HCT116 (cell line): ENCODE data around the gene KRTCAP2. TPM values are rescaled to one million over a fixed set of nuclear protein-coding genes. Genes with fewer than 3 reads are reported as not detected.

ENCODE experiments used
- ATAC-seq: fragments of 200-7000 bp; cut with Tn5 transposase; 2 replicates; pipeline ENCODE4 v1.9.1; 2020; ENCODE audit warnings: mild to moderate bottlenecking, moderate library complexity
- BruUV-seq: library from RNA; stranded (reverse); fragments of 400-500 nt; replicated peaks from 2 replicates; lab custom pipeline; 2021; lab: Mats Ljungman, UMichigan
- CTCF ChIA-PET: fragments of 300-600 bp; sonication (Branson Sonifier 250); formaldehyde crosslinking; loops from one replicate; lab custom pipeline; 2021; ENCODE audit warnings: antibody characterized with exemption; lab: Charles Lee
- POLR2A ChIA-PET: fragments of 300-600, 350-600 bp; sonication (Branson Sonifier 250); formaldehyde crosslinking; loops from one replicate; lab custom pipeline; 2021; ENCODE audit warnings: antibody characterized with exemption; lab: Charles Lee
- RAD21 ChIA-PET, 2 experiments: fragments of 300-600 bp; sonication (Branson Sonifier 250); formaldehyde crosslinking; loops; one replicate each; lab custom pipeline; 2023; ENCODE audit warnings: low total read pairs in 2 of 2; ENCODE audit not compliant: uncharacterized antibody in 2 of 2, unreplicated experiment in 2 of 2, low non-redundant PET in 1 of 2; lab: Charles Lee
- DNase-seq: peaks from one replicate; pipeline ENCODE4 v3.0.0-alpha.2; 2010; ENCODE audit warnings: low read depth, low spot score
- H2AFZ ChIP-seq: fragments of 200-600 bp; shearing (Covaris generic), sonication (generic); 2 replicates; pipeline ENCODE4 v1.6.1; 2017; ENCODE audit warnings: low read depth, mixed run types, mixed read lengths, antibody characterized with exemption, low read length; ENCODE audit not compliant: poor library complexity, severe bottlenecking
- H3K27ac ChIP-seq: 2 replicates; pipeline ENCODE4 v1.5.1; 2012; ENCODE audit warnings: low read depth, low read length
- H3K27me3 ChIP-seq: fragments of 200-600 bp; sonication (generic); 2 replicates; pipeline ENCODE4 v1.6.1; 2016; ENCODE audit warnings: mixed run types, low read length, mixed read lengths; ENCODE audit not compliant: insufficient read depth
- H3K36me3 ChIP-seq, 2 experiments: fragments of 200-500 bp in 1 of 2; fragments of 200-600 bp in 1 of 2; sonication (Bioruptor generic) in 1 of 2; sonication (generic) in 1 of 2; 2 replicates each; pipeline versions ENCODE4 v1.5.1 to v1.6.1; 2014 to 2016; ENCODE audit warnings: low read length in 2 of 2, inconsistent platforms in 1 of 2, mixed read lengths in 1 of 2, mixed run types in 1 of 2; ENCODE audit not compliant: insufficient read depth in 2 of 2, control insufficient read depth in 1 of 2
- H3K4me1 ChIP-seq, 2 experiments: fragments of 200-600 bp in 1 of 2; sonication (generic) in 1 of 2; 2 replicates each; pipeline versions ENCODE4 v1.5.1 to v1.6.1; 2012 to 2017; ENCODE audit warnings: low read length in 2 of 2, inconsistent platforms in 1 of 2, mild to moderate bottlenecking in 1 of 2, mixed read lengths in 1 of 2, mixed run types in 1 of 2, moderate library complexity in 1 of 2; ENCODE audit not compliant: insufficient read depth in 2 of 2, control insufficient read depth in 1 of 2
- H3K4me2 ChIP-seq: fragments of 200-600 bp; sonication (generic); 2 replicates; pipeline ENCODE4 v1.6.1; 2017; ENCODE audit warnings: mixed run types, low read length, mixed read lengths
- H3K4me3 ChIP-seq, 2 experiments: fragments of 200-600 bp in 1 of 2; sonication (generic) in 1 of 2; replicated peaks in 1 of 2; 2 replicates each; pipeline ENCODE4 v1.5.1; 2011 to 2016; ENCODE audit warnings: low read length in 2 of 2, control low read depth in 1 of 2, low read depth in 1 of 2, mild to moderate bottlenecking in 1 of 2, mixed read lengths in 1 of 2, mixed run types in 1 of 2
- H3K79me2 ChIP-seq: fragments of 200-600 bp; sonication (generic); 2 replicates; pipeline ENCODE4 v1.6.1; 2017; ENCODE audit warnings: mild to moderate bottlenecking, mixed run types, low read length, moderate library complexity, mixed read lengths; ENCODE audit not compliant: insufficient read depth
- H3K9ac ChIP-seq: fragments of 200-600 bp; sonication (generic); 2 replicates; pipeline ENCODE4 v1.6.1; 2016; ENCODE audit warnings: low read length, mixed read lengths
- H3K9me2 ChIP-seq: fragments of 200-600 bp; sonication (generic), shearing (Covaris generic); 2 replicates; pipeline ENCODE4 v1.6.1; 2017; ENCODE audit warnings: mixed run types, mild to moderate bottlenecking, moderate library complexity; ENCODE audit not compliant: insufficient read depth
- H3K9me3 ChIP-seq, 2 experiments: fragments of 200-500 bp in 1 of 2; fragments of 200-600 bp in 1 of 2; sonication (Bioruptor generic) in 1 of 2; sonication (generic) in 1 of 2; 2 replicates each; pipeline ENCODE4 v1.6.1; 2014 to 2017; ENCODE audit warnings: low read length in 2 of 2, mixed read lengths in 2 of 2, inconsistent platforms in 1 of 2, low read depth in 1 of 2, mild to moderate bottlenecking in 1 of 2, mixed run types in 1 of 2, moderate library complexity in 1 of 2; ENCODE audit not compliant: control insufficient read depth in 1 of 2, insufficient read depth in 1 of 2
- H4K20me1 ChIP-seq: fragments of 200-600 bp; sonication (generic), shearing (Covaris generic); 2 replicates; pipeline ENCODE4 v1.6.1; 2017; ENCODE audit warnings: mixed run types, mild to moderate bottlenecking, moderate library complexity; ENCODE audit not compliant: insufficient read depth
- CBX3 ChIP-seq: IDR thresholded peaks from 2 replicates; pipeline ENCODE4 v1.6.1; 2012; ENCODE audit warnings: low read depth
- CEBPB ChIP-seq: IDR thresholded peaks from 2 replicates; pipeline ENCODE4 v1.6.1; 2012; ENCODE audit warnings: low read depth
- ELF1 ChIP-seq: IDR thresholded peaks from 2 replicates; pipeline ENCODE4 v1.6.1; 2012; ENCODE audit warnings: low read depth, borderline replicate concordance
- EZH2 ChIP-seq: fragments of 200-600 bp; sonication (generic); IDR thresholded peaks from 2 replicates; pipeline ENCODE4 v1.6.1; 2017; ENCODE audit warnings: antibody characterized with exemption, mixed run types
- EZH2phosphoT487 ChIP-seq: fragments of 200-600 bp; IDR thresholded peaks from 2 replicates; pipeline ENCODE4 v1.6.1; 2018; ENCODE audit warnings: antibody characterized with exemption, borderline replicate concordance
- FOSL1 ChIP-seq: IDR thresholded peaks from 2 replicates; pipeline ENCODE4 v1.6.1; 2012; ENCODE audit warnings: low read depth
- JUND ChIP-seq: IDR thresholded peaks from 2 replicates; pipeline ENCODE4 v1.6.1; 2012
- POLR2AphosphoS5 ChIP-seq: IDR thresholded peaks from 2 replicates; pipeline ENCODE4 v1.6.1; 2011; ENCODE audit warnings: mild to moderate bottlenecking, low read depth, low read length, moderate library complexity
- SIN3A ChIP-seq: IDR thresholded peaks from 2 replicates; pipeline ENCODE4 v1.6.1; 2012; ENCODE audit warnings: low read depth
- SP1 ChIP-seq: IDR thresholded peaks from 2 replicates; pipeline ENCODE4 v1.6.1; 2012; ENCODE audit warnings: low read depth
- SRF ChIP-seq: IDR thresholded peaks from 2 replicates; pipeline ENCODE4 v1.6.1; 2012; ENCODE audit warnings: low read depth
- TCF7L2 ChIP-seq: IDR thresholded peaks from 2 replicates; pipeline ENCODE4 v1.7.0; 2011; ENCODE audit warnings: borderline replicate concordance, inconsistent platforms; ENCODE audit not compliant: insufficient read depth, insufficient read length; ENCODE audit errors: extremely low read depth
- YY1 ChIP-seq: IDR thresholded peaks from 2 replicates; pipeline ENCODE4 v1.6.1; 2011; ENCODE audit warnings: low read length, low read depth, moderate library complexity, mild to moderate bottlenecking; ENCODE audit not compliant: insufficient replicate concordance; ENCODE audit errors: extremely low read depth
- ZFX ChIP-seq: fragments of 450-650 bp; IDR thresholded peaks from 2 replicates; pipeline ENCODE4 v1.6.1; 2017
- ZNF274 ChIP-seq: fragments of 200-500 bp; sonication (Bioruptor generic); IDR thresholded peaks from 2 replicates; pipeline ENCODE4 v1.6.1; 2014; ENCODE audit warnings: mild to moderate bottlenecking, low read depth, low read length, inconsistent platforms
- intact Hi-C: fragments of 100-400 bp; cut with micrococcal nuclease; formaldehyde crosslinking; loops from 2 replicates; pipeline ENCODE4 v1.10.0; 2022
- total RNA-seq: library from RNA; stranded (reverse); gene quantifications from one replicate; pipeline ENCODE4 v1.2.1, GENCODE V29; 2021; ENCODE audit not compliant: unreplicated experiment
- TF ChIP-seq, protein P1 (sequence below): IDR thresholded peaks from 2 replicates; pipeline ENCODE4 v1.6.1; 2012
- TF ChIP-seq, protein P2 (sequence below): IDR thresholded peaks from 2 replicates; pipeline ENCODE4 v1.6.1; 2012; ENCODE audit warnings: low read depth
- TF ChIP-seq, protein P3 (sequence below): IDR thresholded peaks from 2 replicates; pipeline ENCODE4 v1.6.1; 2011; ENCODE audit warnings: mild to moderate bottlenecking, low read length, moderate library complexity; ENCODE audit not compliant: insufficient replicate concordance; ENCODE audit errors: extremely low read depth

KRTCAP2 gene
- total RNA-seq, 1 experiment from 2014 or later = 143 TPM

DNA sequence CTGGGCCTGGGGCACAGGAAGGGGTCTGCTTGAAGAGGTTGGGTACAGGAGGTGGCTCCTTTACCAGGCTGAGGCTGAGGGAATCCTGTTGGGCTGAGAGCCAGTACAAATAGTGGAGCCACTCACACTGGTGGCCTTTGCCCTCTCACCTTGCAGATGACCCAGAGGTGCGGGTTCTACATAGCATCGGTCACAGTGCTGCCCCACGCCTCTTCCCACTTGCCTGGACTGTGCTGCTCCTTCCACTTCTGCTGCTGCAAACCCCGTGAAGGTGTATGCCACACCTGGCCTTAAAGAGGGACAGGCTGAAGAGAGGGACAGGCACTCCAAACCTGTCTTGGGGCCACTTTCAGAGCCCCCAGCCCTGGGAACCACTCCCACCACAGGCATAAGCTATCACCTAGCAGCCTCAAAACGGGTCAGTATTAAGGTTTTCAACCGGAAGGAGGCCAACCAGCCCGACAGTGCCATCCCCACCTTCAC, 39.3 kb downstream of the KRTCAP2 start:
- intact Hi-C loops = loop anchor here (2.0 kb wide), 2 partner anchors 33 to 43 kb away; no protein-coding TSS in a partner anchor
- ATAC-seq (no peak), DNase-seq (no peak)
- no peaks in the 10 kb centered on the region for H3K9me3 ChIP-seq
- H3K4me3 ChIP-seq = no peak overlapping the region; a peak in 2 of 4 replicates
- peaks cover 15 to 33% of the 10 kb centered on the region in 2 experiments; a peak in 3 of 4 replicates for H3K36me3 ChIP-seq
- no peaks in the 10 kb centered on the region for H4K20me1 ChIP-seq
- no peaks in the 10 kb centered on the region for H3K9me2 ChIP-seq
- CTCF ChIA-PET = interaction anchor here (1.3 to 2.2 kb wide), 3 partner anchors 34 to 49 kb away, joined by 4 to 10 read pairs (median 5); partner anchors contain the start of gene KRTCAP2
- peak overlapping the region; percentile 97 for H3K9ac ChIP-seq
- H2AFZ ChIP-seq = no peak overlapping the region
- RAD21 ChIA-PET = no interaction called here
- POLR2A ChIA-PET = no interaction called here
- BruUV-seq = no TSS peak
- no peak for TF ChIP-seq FOSL1
- no peak for TF ChIP-seq EZH2
- TF ChIP-seq POLR2AphosphoS5 = no peak
- no peak for TF ChIP-seq ZNF274
- no peak for TF ChIP-seq SRF
- no peak for TF ChIP-seq ELF1
- TF ChIP-seq YY1 = no peak
- no peak for TF ChIP-seq JUND
- TF ChIP-seq CEBPB = no peak
- TF ChIP-seq SP1 = no peak
- TF ChIP-seq CBX3 = no peak
- no peak for TF ChIP-seq ZFX
- TF ChIP-seq, protein P1, sequence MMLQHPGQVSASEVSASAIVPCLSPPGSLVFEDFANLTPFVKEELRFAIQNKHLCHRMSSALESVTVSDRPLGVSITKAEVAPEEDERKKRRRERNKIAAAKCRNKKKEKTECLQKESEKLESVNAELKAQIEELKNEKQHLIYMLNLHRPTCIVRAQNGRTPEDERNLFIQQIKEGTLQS = no peak
- TF ChIP-seq, protein P2, sequence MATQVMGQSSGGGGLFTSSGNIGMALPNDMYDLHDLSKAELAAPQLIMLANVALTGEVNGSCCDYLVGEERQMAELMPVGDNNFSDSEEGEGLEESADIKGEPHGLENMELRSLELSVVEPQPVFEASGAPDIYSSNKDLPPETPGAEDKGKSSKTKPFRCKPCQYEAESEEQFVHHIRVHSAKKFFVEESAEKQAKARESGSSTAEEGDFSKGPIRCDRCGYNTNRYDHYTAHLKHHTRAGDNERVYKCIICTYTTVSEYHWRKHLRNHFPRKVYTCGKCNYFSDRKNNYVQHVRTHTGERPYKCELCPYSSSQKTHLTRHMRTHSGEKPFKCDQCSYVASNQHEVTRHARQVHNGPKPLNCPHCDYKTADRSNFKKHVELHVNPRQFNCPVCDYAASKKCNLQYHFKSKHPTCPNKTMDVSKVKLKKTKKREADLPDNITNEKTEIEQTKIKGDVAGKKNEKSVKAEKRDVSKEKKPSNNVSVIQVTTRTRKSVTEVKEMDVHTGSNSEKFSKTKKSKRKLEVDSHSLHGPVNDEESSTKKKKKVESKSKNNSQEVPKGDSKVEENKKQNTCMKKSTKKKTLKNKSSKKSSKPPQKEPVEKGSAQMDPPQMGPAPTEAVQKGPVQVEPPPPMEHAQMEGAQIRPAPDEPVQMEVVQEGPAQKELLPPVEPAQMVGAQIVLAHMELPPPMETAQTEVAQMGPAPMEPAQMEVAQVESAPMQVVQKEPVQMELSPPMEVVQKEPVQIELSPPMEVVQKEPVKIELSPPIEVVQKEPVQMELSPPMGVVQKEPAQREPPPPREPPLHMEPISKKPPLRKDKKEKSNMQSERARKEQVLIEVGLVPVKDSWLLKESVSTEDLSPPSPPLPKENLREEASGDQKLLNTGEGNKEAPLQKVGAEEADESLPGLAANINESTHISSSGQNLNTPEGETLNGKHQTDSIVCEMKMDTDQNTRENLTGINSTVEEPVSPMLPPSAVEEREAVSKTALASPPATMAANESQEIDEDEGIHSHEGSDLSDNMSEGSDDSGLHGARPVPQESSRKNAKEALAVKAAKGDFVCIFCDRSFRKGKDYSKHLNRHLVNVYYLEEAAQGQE = no peak
- TF ChIP-seq TCF7L2 = no peak
- TF ChIP-seq SIN3A = no peak
- TF ChIP-seq, protein P3, sequence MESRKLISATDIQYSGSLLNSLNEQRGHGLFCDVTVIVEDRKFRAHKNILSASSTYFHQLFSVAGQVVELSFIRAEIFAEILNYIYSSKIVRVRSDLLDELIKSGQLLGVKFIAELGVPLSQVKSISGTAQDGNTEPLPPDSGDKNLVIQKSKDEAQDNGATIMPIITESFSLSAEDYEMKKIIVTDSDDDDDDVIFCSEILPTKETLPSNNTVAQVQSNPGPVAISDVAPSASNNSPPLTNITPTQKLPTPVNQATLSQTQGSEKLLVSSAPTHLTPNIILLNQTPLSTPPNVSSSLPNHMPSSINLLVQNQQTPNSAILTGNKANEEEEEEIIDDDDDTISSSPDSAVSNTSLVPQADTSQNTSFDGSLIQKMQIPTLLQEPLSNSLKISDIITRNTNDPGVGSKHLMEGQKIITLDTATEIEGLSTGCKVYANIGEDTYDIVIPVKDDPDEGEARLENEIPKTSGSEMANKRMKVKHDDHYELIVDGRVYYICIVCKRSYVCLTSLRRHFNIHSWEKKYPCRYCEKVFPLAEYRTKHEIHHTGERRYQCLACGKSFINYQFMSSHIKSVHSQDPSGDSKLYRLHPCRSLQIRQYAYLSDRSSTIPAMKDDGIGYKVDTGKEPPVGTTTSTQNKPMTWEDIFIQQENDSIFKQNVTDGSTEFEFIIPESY = no peak
- no peak for TF ChIP-seq EZH2phosphoT487
- H3K4me1 ChIP-seq = peaks cover 40 to 78% of the 10 kb centered on the region in 2 experiments
- H3K4me2 ChIP-seq = peak overlapping the region; percentile 89
- H3K79me2 ChIP-seq = peaks cover 57% of the 10 kb centered on the region
- no peaks in the 10 kb centered on the region for H3K27me3 ChIP-seq
- peak overlapping the region; percentile 95 for H3K27ac ChIP-seq
